BJ (cell line): ENCODE measurements around the gene CIBAR2. TPM values are rescaled to one million over a fixed set of nuclear protein-coding genes. Genes with fewer than 3 reads are reported as not detected.

Source experiments
- CTCF ChIA-PET: fragments of 350-600 bp; formaldehyde crosslinking; extraction: SDS; loops from one replicate; lab custom pipeline; 2021; ENCODE audit warnings: antibody characterized with exemption, inconsistent platforms; lab: Yijun Ruan, JAX
- POLR2A ChIA-PET: fragments of 300-600 bp; sonication (Branson Sonifier 250); formaldehyde crosslinking; extraction: SDS; loops from one replicate; lab custom pipeline; 2021; ENCODE audit warnings: antibody characterized with exemption; lab: Charles Lee
- DNase-seq: peaks from one replicate; pipeline ENCODE4 v3.0.0-alpha.2; 2011; ENCODE audit warnings: low read depth
- H3K27me3 ChIP-seq: 2 replicates; pipeline ENCODE4 v1.6.0; 2011; ENCODE audit warnings: low read length; ENCODE audit not compliant: control insufficient read depth, insufficient read depth
- H3K36me3 ChIP-seq: 2 replicates; pipeline ENCODE4 v1.5.1; 2011; ENCODE audit warnings: low read length; ENCODE audit not compliant: control insufficient read depth, insufficient read depth
- H3K4me3 ChIP-seq: 2 replicates; pipeline ENCODE4 v1.5.1; 2011; ENCODE audit warnings: low read depth, mild to moderate bottlenecking, control low read depth, low read length
- polyA plus RNA-seq: library from polyadenylated mRNA; depleted of rRNA; stranded (reverse); fragments of >200 nt; gene quantifications from 2 replicates; pipeline ENCODE4 v1.2.3, GENCODE V29; 2011
- TF ChIP-seq, protein P1 (sequence below): IDR thresholded peaks from 2 replicates; pipeline ENCODE4 v1.5.1; 2011; ENCODE audit warnings: low read depth, mild to moderate bottlenecking, control low read depth, inconsistent platforms, low read length, moderate library complexity; ENCODE audit not compliant: insufficient read depth

The CIBAR2 gene
- polyA plus RNA-seq, 1 experiment: 0.05 TPM

- ChIA-PET POLR2A (no interaction called here), CTCF (interaction anchor here (1.3 kb wide), 1 partner anchor 95 kb away, joined by 3 read pairs; no protein-coding TSS in a partner anchor)
- TF ChIP-seq, protein P1, sequence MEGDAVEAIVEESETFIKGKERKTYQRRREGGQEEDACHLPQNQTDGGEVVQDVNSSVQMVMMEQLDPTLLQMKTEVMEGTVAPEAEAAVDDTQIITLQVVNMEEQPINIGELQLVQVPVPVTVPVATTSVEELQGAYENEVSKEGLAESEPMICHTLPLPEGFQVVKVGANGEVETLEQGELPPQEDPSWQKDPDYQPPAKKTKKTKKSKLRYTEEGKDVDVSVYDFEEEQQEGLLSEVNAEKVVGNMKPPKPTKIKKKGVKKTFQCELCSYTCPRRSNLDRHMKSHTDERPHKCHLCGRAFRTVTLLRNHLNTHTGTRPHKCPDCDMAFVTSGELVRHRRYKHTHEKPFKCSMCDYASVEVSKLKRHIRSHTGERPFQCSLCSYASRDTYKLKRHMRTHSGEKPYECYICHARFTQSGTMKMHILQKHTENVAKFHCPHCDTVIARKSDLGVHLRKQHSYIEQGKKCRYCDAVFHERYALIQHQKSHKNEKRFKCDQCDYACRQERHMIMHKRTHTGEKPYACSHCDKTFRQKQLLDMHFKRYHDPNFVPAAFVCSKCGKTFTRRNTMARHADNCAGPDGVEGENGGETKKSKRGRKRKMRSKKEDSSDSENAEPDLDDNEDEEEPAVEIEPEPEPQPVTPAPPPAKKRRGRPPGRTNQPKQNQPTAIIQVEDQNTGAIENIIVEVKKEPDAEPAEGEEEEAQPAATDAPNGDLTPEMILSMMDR: no peak
- H3K36me3 ChIP-seq: no peaks in the 10 kb centered on the region
- no peak for DNase-seq
- H3K4me3 ChIP-seq: no peak overlapping the region
- H3K27me3 ChIP-seq: no peaks in the 10 kb centered on the region
Measured at GRCh38 chr16:85149776-85150175, 37.5 kb upstream of the CIBAR2 start.

- no peaks in the 10 kb centered on the region for H3K27me3 ChIP-seq
- H3K4me3 ChIP-seq: no peak overlapping the region
- ChIA-PET POLR2A (no interaction called here), CTCF (no interaction called here)
- H3K36me3 ChIP-seq: no peaks in the 10 kb centered on the region
- DNase-seq: no peak
- TF ChIP-seq, protein P1: no peak
Measured at GRCh38 chr16:85148931-85149330, 36.7 kb upstream of the CIBAR2 start.

DNA sequence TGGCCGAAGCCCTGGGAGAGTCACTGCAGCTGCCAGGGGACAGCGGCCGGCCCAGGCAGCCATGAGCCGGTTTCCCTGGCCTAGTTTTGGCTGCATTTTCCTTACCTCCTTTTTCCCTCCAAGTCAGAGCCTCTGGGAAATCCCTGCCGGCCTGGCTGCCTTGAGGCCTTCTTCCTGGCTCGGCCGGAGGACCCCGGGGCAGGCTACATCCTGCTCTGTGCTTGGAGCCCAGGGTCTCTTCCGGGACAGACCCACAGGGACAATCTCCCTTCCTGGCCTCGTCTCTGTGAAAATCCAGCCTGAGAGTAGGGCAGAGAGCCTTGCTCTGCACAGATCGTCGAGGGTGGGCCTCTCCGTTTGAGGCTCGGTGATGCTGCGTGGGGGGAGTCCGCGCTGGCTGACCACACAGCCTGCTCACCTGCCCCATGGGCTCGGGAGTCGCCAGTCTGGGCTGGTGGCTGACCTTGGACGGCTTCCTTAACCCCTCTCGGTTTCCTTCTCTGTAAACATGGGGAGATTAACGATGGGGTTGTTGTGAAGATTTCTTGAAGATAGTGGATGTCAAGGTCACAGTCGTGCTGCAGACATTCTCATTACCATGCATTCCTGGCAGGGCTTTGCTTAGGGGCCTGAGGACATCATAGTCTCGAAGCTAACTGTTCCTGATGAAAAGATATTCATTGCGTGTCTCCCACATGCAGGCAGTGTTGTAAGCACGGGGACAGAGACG lies 34.8 kb upstream of the CIBAR2 start:
- H3K36me3 ChIP-seq: no peaks in the 10 kb centered on the region
- TF ChIP-seq, protein P1: no peak
- ChIA-PET POLR2A (no interaction called here), CTCF (no interaction called here)
- H3K27me3 ChIP-seq: no peaks in the 10 kb centered on the region
- no peak overlapping the region for H3K4me3 ChIP-seq
- DNase-seq: no peak

DNA sequence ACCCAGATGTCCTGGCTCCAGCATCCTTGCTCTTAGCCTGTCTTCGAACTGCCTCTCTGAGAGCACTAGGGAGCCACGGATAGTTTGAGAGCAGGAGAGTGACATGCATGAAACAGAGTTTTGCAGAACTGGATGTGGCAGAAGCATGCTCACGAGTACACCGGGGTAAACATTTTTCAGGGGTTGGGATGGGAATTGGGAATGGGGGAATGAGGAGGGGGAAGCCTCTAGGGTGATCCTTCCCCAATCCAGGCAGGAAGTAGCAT lies 34.2 kb upstream of the CIBAR2 start:
- ChIA-PET CTCF (no interaction called here), POLR2A (no interaction called here)
- Histone ChIP-seq H3K36me3 (no peaks in the 10 kb centered on the region), H3K27me3 (no peaks in the 10 kb centered on the region), H3K4me3 (no peak overlapping the region)
- no peak for DNase-seq
- TF ChIP-seq, protein P1: no peak

GRCh38 chr16:85145734-85146531 lies 33.7 kb upstream of the CIBAR2 start:
- ChIA-PET CTCF (no interaction called here), POLR2A (no interaction called here)
- Histone ChIP-seq H3K36me3 (no peaks in the 10 kb centered on the region), H3K27me3 (no peaks in the 10 kb centered on the region), H3K4me3 (no peak overlapping the region)
- no peak for DNase-seq
- TF ChIP-seq, protein P1: no peak
